ENCODE results near the gene AGT. TPM values are rescaled to one million over a fixed set of nuclear protein-coding genes. Genes with fewer than 3 reads are reported as not detected.
"Not testable (repeated sequence)": the region's sequence is repeated elsewhere in the genome, so short reads cannot be mapped to it uniquely, and the experiment has no call there.

The AGT gene
- total RNA-seq, 1 donor = 1.1 TPM

GRCh38 chr1:230677200-230677599, 36.7 kb downstream of the AGT start:
- no peak for TF ChIP-seq CTCF (IDR thresholded peaks at IDR 0.05; ENCODE audit: insufficient read depth, low read length)
- H3K4me3 ChIP-seq (ENCODE audit: low read depth, low read length) = no peak overlapping the region
- DNase-seq (ENCODE audit: low read depth) = no peak

GRCh38 chr1:230674581-230674980, 39.3 kb downstream of the AGT start:
- no peak overlapping the region for H3K4me3 ChIP-seq (ENCODE audit: low read depth, low read length)
- TF ChIP-seq CTCF (IDR thresholded peaks at IDR 0.05; ENCODE audit: insufficient read depth, low read length) = no peak
- no peak for DNase-seq (ENCODE audit: low read depth)

- DNase-seq (ENCODE audit: low read depth) = no peak
- TF ChIP-seq CTCF (IDR thresholded peaks at IDR 0.05; ENCODE audit: insufficient read depth, low read length) = no peak
- no peak overlapping the region for H3K4me3 ChIP-seq (ENCODE audit: low read depth, low read length)
These were observed 44.4 kb downstream of the AGT start for GRCh38 chr1:230669543-230669942.

- TF ChIP-seq CTCF (IDR thresholded peaks at IDR 0.05; ENCODE audit: insufficient read depth, low read length) = no peak
- H3K4me3 ChIP-seq (ENCODE audit: low read depth, low read length) = no peak overlapping the region
- no peak for DNase-seq (ENCODE audit: low read depth)
These were observed 45.7 kb downstream of the AGT start for GRCh38 chr1:230668227-230668626.

GRCh38 chr1:230661976-230662375, 51.9 kb downstream of the AGT start:
- TF ChIP-seq CTCF (IDR thresholded peaks at IDR 0.05; ENCODE audit: insufficient read depth, low read length) = no peak
- no peak for DNase-seq (ENCODE audit: low read depth)
- no peak overlapping the region for H3K4me3 ChIP-seq (ENCODE audit: low read depth, low read length)

- DNase-seq (ENCODE audit: low read depth) = no peak
- H3K4me3 ChIP-seq (ENCODE audit: low read depth, low read length) = no peak overlapping the region
- TF ChIP-seq CTCF (IDR thresholded peaks at IDR 0.05; ENCODE audit: insufficient read depth, low read length) = no peak
These were observed 55.2 kb downstream of the AGT start for GRCh38 chr1:230658691-230659090.

- H3K4me3 ChIP-seq (ENCODE audit: low read depth, low read length); DNase-seq (ENCODE audit: low read depth): not testable (repeated sequence)
These were observed 55.8 kb downstream of the AGT start for GRCh38 chr1:230658103-230658502.

GRCh38 chr1:230656719-230657118, 57.2 kb downstream of the AGT start:
- not testable (repeated sequence) for DNase-seq (ENCODE audit: low read depth)

More at GRCh38 chr1:230656719-230657118, 57.2 kb downstream of the AGT start:
- H3K4me3 ChIP-seq (ENCODE audit: low read depth, low read length) = not testable (repeated sequence)

Other genes starting within 250 kb of the AGT start
- gene COG2, start 71.6 kb downstream of the AGT start, total RNA-seq (ENCODE audit: low replicate concordance) = 15.7 and 22.1 TPM in 2 replicates
- not detected in 2 replicates for gene CAPN9, start 33.3 kb upstream of the AGT start, total RNA-seq (ENCODE audit: low replicate concordance)
- gene C1orf198, start 154.4 kb upstream of the AGT start, total RNA-seq (ENCODE audit: low replicate concordance) = 75.6 and 98.9 TPM in 2 replicates

Data from fibroblast of the aortic adventitia (primary cell).